Anterior cingulate cortex (tissue), 58 donors: ENCODE data around the gene HTT.

ENCODE experiments used
- DNase-seq, 58 donors: peaks; one replicate each; lab custom pipeline; 2025; lab: John Stamatoyannopoulos, UW

Gene HTT

GRCh38 chr4:3244747-3245146 lies 170.3 kb downstream of the HTT start:
- no peak for DNase-seq

GRCh38 chr4:3245676-3246075 lies 171.2 kb downstream of the HTT start:
- DNase-seq: no peak

GRCh38 chr4:3246458-3247398 lies 172.2 kb downstream of the HTT start:
- no peak for DNase-seq

GRCh38 chr4:3247399-3248177 lies 173.1 kb downstream of the HTT start:
- no peak for DNase-seq

- no peak for DNase-seq
Observed at GRCh38 chr4:3248178-3248480, 173.6 kb downstream of the HTT start.

GRCh38 chr4:3248811-3249661 lies 174.6 kb downstream of the HTT start, which contains the start of gene MSANTD1:
Gene MSANTD1, plus strand, starts transcription at chr4:3249159. Its CDS starts 64 bp downstream, at chr4:3249223.
- peak in 1 of 58 donors; percentile 31 for DNase-seq

- no peak for DNase-seq
Observed at GRCh38 chr4:3249711-3250437, 175.4 kb downstream of the HTT start.

GRCh38 chr4:3250438-3250955 lies 176.0 kb downstream of the HTT start:
- DNase-seq: no peak

GRCh38 chr4:3250956-3251690 lies 176.6 kb downstream of the HTT start:
- DNase-seq: no peak

GRCh38 chr4:3251691-3252479 lies 177.4 kb downstream of the HTT start:
- DNase-seq: no peak

- DNase-seq: no peak
Observed at GRCh38 chr4:3252480-3252828, 178.0 kb downstream of the HTT start.

GRCh38 chr4:3252831-3253641 lies 178.6 kb downstream of the HTT start:
- DNase-seq: no peak

- no peak for DNase-seq
Observed at GRCh38 chr4:3253808-3254207, 179.3 kb downstream of the HTT start.

- no peak for DNase-seq
Observed at GRCh38 chr4:3254302-3255131, 180.0 kb downstream of the HTT start.

GRCh38 chr4:3255611-3256186 lies 181.2 kb downstream of the HTT start:
- no peak for DNase-seq
